Sigmoid colon (tissue), 3 donors: ENCODE measurements around the gene SPG7.

Source experiments
- POLR2A ChIP-seq, 2 donors: fragments of 450-650 bp; IDR thresholded peaks; one replicate each; pipeline ENCODE4 v1.6.1; 2016; ENCODE audit warnings: antibody characterized with exemption in 2 of 2, mild to moderate bottlenecking in 2 of 2, moderate library complexity in 2 of 2
- TF ChIP-seq, protein P1 (sequence below), 4 experiments: fragments of 450-650 bp in 3 of 4; fragments of 200-600 bp in 1 of 4; IDR thresholded peaks; one replicate each; pipeline ENCODE4 v1.5.1; 2016 to 2019; ENCODE audit warnings: antibody characterized with exemption in 4 of 4, mild to moderate bottlenecking in 3 of 4, moderate library complexity in 2 of 4

GRCh38 chr16:89540557-89540956 lies 32.4 kb downstream of the SPG7 start:
- TF ChIP-seq, protein P1, sequence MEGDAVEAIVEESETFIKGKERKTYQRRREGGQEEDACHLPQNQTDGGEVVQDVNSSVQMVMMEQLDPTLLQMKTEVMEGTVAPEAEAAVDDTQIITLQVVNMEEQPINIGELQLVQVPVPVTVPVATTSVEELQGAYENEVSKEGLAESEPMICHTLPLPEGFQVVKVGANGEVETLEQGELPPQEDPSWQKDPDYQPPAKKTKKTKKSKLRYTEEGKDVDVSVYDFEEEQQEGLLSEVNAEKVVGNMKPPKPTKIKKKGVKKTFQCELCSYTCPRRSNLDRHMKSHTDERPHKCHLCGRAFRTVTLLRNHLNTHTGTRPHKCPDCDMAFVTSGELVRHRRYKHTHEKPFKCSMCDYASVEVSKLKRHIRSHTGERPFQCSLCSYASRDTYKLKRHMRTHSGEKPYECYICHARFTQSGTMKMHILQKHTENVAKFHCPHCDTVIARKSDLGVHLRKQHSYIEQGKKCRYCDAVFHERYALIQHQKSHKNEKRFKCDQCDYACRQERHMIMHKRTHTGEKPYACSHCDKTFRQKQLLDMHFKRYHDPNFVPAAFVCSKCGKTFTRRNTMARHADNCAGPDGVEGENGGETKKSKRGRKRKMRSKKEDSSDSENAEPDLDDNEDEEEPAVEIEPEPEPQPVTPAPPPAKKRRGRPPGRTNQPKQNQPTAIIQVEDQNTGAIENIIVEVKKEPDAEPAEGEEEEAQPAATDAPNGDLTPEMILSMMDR (IDR thresholded peaks at IDR 0.05), result no peak
- no peak for TF ChIP-seq POLR2A (IDR thresholded peaks at IDR 0.05)
